Measurements from ENCODE around the gene WDPCP. TPM values are rescaled to one million over a fixed set of nuclear protein-coding genes. Genes with fewer than 3 reads are reported as not detected.

The WDPCP gene
- total and polyA plus RNA-seq, 4 donors, result 1.1 to 7.6 (median 2.7) TPM

DNA sequence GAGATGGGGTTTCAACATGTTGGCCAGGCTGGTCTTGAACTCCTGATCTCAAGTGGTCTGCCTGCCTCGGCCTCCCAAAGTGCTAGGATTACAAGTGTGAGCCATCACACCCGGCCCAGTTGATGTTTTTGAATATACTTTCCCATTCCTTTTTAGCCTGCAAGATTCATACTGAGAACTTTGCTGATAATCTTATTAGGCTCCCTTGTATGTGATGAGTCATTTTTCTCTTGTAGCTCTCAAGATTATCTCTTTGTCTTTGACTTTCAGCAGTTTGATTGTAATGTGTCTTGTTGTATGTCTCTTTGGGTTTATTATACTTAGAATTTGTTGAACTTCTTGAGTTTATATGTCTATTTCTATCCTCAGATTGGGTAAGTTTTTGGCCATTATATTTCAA is 456.3 kb downstream of the WDPCP start:
- WGBS, result 90% methylated on average over 2 of the region's 2 CpGs
- no peak overlapping the region for H3K4me3 ChIP-seq (ENCODE audit: low read depth in 1 of 3, low read length in 3 of 3)
- H3K36me3 ChIP-seq (ENCODE audit: control insufficient read depth in 4 of 4, insufficient read depth in 3 of 4, low read depth in 1 of 4, low read length in 3 of 4), result no peaks in the 10 kb centered on the region
- no peak for DNase-seq (ENCODE audit: low spot score)
- H3K9ac ChIP-seq (ENCODE audit: low read depth in 1 of 2, low read length in 2 of 2), result no peak overlapping the region
- no peak overlapping the region for H3K27ac ChIP-seq (ENCODE audit: low read depth in 1 of 2, low read length in 2 of 2)
- H3K27me3 ChIP-seq (ENCODE audit: control insufficient read depth in 4 of 4, insufficient read depth in 4 of 4, low read length in 3 of 4), result no peaks in the 10 kb centered on the region
- TF ChIP-seq, protein P1, sequence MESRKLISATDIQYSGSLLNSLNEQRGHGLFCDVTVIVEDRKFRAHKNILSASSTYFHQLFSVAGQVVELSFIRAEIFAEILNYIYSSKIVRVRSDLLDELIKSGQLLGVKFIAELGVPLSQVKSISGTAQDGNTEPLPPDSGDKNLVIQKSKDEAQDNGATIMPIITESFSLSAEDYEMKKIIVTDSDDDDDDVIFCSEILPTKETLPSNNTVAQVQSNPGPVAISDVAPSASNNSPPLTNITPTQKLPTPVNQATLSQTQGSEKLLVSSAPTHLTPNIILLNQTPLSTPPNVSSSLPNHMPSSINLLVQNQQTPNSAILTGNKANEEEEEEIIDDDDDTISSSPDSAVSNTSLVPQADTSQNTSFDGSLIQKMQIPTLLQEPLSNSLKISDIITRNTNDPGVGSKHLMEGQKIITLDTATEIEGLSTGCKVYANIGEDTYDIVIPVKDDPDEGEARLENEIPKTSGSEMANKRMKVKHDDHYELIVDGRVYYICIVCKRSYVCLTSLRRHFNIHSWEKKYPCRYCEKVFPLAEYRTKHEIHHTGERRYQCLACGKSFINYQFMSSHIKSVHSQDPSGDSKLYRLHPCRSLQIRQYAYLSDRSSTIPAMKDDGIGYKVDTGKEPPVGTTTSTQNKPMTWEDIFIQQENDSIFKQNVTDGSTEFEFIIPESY (IDR thresholded peaks at IDR 0.05), result no peak
- TF ChIP-seq HNF4G (IDR thresholded peaks at IDR 0.05) (no peak), FOXA1 (IDR thresholded peaks at IDR 0.05) (no peak), TAF1 (conservative IDR thresholded peaks at IDR 0.05) (no peak), SP1 (IDR thresholded peaks at IDR 0.05) (no peak), EGR1 (IDR thresholded peaks at IDR 0.05; ENCODE audit: low read depth in 2 of 2) (no peak), GABPA (IDR thresholded peaks at IDR 0.05 in 1 of 2, conservative IDR thresholded peaks at IDR 0.05 in 1 of 2) (no peak), HNF4A (conservative IDR thresholded peaks at IDR 0.05) (no peak), NR2F2 (IDR thresholded peaks at IDR 0.05) (no peak)
- TF ChIP-seq, protein P2, sequence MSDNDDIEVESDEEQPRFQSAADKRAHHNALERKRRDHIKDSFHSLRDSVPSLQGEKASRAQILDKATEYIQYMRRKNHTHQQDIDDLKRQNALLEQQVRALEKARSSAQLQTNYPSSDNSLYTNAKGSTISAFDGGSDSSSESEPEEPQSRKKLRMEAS (IDR thresholded peaks at IDR 0.05), result no peak
- TF ChIP-seq, protein P3, sequence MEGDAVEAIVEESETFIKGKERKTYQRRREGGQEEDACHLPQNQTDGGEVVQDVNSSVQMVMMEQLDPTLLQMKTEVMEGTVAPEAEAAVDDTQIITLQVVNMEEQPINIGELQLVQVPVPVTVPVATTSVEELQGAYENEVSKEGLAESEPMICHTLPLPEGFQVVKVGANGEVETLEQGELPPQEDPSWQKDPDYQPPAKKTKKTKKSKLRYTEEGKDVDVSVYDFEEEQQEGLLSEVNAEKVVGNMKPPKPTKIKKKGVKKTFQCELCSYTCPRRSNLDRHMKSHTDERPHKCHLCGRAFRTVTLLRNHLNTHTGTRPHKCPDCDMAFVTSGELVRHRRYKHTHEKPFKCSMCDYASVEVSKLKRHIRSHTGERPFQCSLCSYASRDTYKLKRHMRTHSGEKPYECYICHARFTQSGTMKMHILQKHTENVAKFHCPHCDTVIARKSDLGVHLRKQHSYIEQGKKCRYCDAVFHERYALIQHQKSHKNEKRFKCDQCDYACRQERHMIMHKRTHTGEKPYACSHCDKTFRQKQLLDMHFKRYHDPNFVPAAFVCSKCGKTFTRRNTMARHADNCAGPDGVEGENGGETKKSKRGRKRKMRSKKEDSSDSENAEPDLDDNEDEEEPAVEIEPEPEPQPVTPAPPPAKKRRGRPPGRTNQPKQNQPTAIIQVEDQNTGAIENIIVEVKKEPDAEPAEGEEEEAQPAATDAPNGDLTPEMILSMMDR (IDR thresholded peaks at IDR 0.05; ENCODE audit: low read depth, low read length, missing input control), result no peak
- H3K4me1 ChIP-seq (ENCODE audit: control insufficient read depth in 4 of 4, insufficient read depth in 4 of 4, low read length in 3 of 4), result no peaks in the 10 kb centered on the region
- H3K9me3 ChIP-seq (ENCODE audit: control insufficient read depth in 4 of 4, low read length in 3 of 4), result peaks cover 2 to 6% (median 4%) of the 10 kb centered on the region in 4 donors

DNA sequence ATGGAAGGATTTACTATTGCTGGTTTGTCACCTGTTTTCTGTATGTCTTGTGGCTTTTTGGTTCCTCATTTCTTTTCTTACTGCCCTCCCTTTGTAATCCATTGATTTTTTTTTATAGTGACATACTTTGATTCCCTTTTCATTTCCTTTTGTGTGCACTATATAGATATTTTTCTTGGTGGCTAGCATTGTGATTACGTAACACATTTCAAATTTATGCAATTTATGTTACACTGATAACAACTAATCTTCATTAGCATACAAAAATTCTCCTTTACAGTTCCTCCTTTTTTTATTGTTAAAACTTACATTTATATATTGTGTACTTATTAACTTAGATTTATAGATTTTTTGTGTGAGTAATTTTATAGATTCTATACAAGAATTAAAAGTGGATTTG is 457.1 kb downstream of the WDPCP start:
- no peak for DNase-seq (ENCODE audit: low spot score)
- no peaks in the 10 kb centered on the region for H3K27me3 ChIP-seq (ENCODE audit: control insufficient read depth in 4 of 4, insufficient read depth in 4 of 4, low read length in 3 of 4)
- H3K4me1 ChIP-seq (ENCODE audit: control insufficient read depth in 4 of 4, insufficient read depth in 4 of 4, low read length in 3 of 4), result no peaks in the 10 kb centered on the region
- peaks cover 2 to 6% (median 4%) of the 10 kb centered on the region in 4 donors for H3K9me3 ChIP-seq (ENCODE audit: control insufficient read depth in 4 of 4, low read length in 3 of 4)
- no peak overlapping the region for H3K4me3 ChIP-seq (ENCODE audit: low read depth in 1 of 3, low read length in 3 of 3)
- no peaks in the 10 kb centered on the region for H3K36me3 ChIP-seq (ENCODE audit: control insufficient read depth in 4 of 4, insufficient read depth in 3 of 4, low read depth in 1 of 4, low read length in 3 of 4)
- TF ChIP-seq EGR1 (IDR thresholded peaks at IDR 0.05; ENCODE audit: low read depth in 2 of 2) (no peak), RXRA (IDR thresholded peaks at IDR 0.05) (no peak), HNF4A (conservative IDR thresholded peaks at IDR 0.05) (no peak), FOXA1 (IDR thresholded peaks at IDR 0.05) (no peak), JUND (IDR thresholded peaks at IDR 0.05) (no peak), HNF4G (IDR thresholded peaks at IDR 0.05) (no peak), GABPA (IDR thresholded peaks at IDR 0.05 in 1 of 2, conservative IDR thresholded peaks at IDR 0.05 in 1 of 2) (no peak), ATF3 (IDR thresholded peaks at IDR 0.05) (no peak), NR2F2 (IDR thresholded peaks at IDR 0.05) (no peak), REST (IDR thresholded peaks at IDR 0.05) (no peak)
- TF ChIP-seq, protein P1 (IDR thresholded peaks at IDR 0.05), result no peak
- TF ChIP-seq, protein P2 (IDR thresholded peaks at IDR 0.05), result no peak
- H3K9ac ChIP-seq (ENCODE audit: low read depth in 1 of 2, low read length in 2 of 2), result no peak overlapping the region
- H3K27ac ChIP-seq (ENCODE audit: low read depth in 1 of 2, low read length in 2 of 2), result no peak overlapping the region
- 90% methylated on average over 1 of the region's 1 CpG for WGBS
